D721Med (cell line): ENCODE results near the gene CCDC12.

Experiments used
- DNase-seq: peaks from one replicate; pipeline ENCODE4 v3.0.0; 2011; ENCODE audit warnings: low spot score; ENCODE audit not compliant: insufficient read length
- FAIRE-seq: peaks from 2 replicates; lab custom pipeline; 2011; peaks lifted over from hg19 to GRCh38; lab: Jason Lieb, UNC
- CTCF ChIP-seq: IDR thresholded peaks from 2 replicates; pipeline ENCODE4 v1.5.1; 2012; ENCODE audit warnings: mild to moderate bottlenecking, control low read depth; ENCODE audit not compliant: insufficient read depth; ENCODE audit errors: missing control alignments

The CCDC12 gene

GRCh38 chr3:46960081-46960701, 16.4 kb downstream of the CCDC12 start:
- DNase-seq (no peak), FAIRE-seq (no peak)
- TF ChIP-seq CTCF: no peak

- FAIRE-seq (no peak), DNase-seq (no peak)
- no peak for TF ChIP-seq CTCF
These were observed 17.4 kb downstream of the CCDC12 start for GRCh38 chr3:46959161-46959511.

- DNase-seq (no peak), FAIRE-seq (no peak)
- TF ChIP-seq CTCF: no peak
These were observed 17.9 kb downstream of the CCDC12 start for GRCh38 chr3:46958467-46959160.

- FAIRE-seq (no peak), DNase-seq (no peak)
- TF ChIP-seq CTCF: no peak
These were observed 19.3 kb downstream of the CCDC12 start for GRCh38 chr3:46957092-46957820.

GRCh38 chr3:46955801-46956259, 20.7 kb downstream of the CCDC12 start:
- DNase-seq: no peak
- TF ChIP-seq CTCF: no peak
- FAIRE-seq: no peak

- DNase-seq (no peak), FAIRE-seq (no peak)
- no peak for TF ChIP-seq CTCF
These were observed 21.4 kb downstream of the CCDC12 start for GRCh38 chr3:46955157-46955556.

- DNase-seq (no peak), FAIRE-seq (no peak)
- no peak for TF ChIP-seq CTCF
These were observed 22.4 kb downstream of the CCDC12 start for GRCh38 chr3:46954178-46954577.
